Activated CD4-positive, CD25-positive, alpha-beta regulatory T cell treated with anti-CD3 and anti-CD28 coated beads, Interleukin-2, amount 50 U/mL, for 72 hours (primary cell): ENCODE measurements around the gene PDK2.

Experiments
- DNase-seq: peaks from one replicate; pipeline ENCODE4 v3.0.0; 2021

PDK2 gene

DNA sequence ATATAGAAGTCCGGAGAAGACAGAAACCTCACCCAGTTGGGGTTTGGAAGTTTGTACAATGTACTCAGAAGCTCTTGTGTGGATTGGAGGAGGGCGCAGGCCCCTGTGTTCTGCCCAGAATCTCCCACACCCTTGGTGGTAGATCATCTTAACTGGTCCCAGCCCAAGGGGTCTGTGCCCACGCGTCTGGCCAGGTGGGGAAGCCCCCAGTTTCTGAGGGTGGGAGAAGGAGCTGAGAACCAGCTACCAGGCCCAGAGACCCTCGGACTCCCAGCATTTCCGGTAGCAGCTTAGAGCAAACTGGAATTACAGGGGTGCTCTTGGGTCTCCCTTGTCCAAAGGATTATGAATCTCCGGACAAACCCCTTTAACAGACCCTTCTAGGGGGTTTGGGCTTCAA, 57.6 kb downstream of the PDK2 start:
- DNase-seq = no peak

DNA sequence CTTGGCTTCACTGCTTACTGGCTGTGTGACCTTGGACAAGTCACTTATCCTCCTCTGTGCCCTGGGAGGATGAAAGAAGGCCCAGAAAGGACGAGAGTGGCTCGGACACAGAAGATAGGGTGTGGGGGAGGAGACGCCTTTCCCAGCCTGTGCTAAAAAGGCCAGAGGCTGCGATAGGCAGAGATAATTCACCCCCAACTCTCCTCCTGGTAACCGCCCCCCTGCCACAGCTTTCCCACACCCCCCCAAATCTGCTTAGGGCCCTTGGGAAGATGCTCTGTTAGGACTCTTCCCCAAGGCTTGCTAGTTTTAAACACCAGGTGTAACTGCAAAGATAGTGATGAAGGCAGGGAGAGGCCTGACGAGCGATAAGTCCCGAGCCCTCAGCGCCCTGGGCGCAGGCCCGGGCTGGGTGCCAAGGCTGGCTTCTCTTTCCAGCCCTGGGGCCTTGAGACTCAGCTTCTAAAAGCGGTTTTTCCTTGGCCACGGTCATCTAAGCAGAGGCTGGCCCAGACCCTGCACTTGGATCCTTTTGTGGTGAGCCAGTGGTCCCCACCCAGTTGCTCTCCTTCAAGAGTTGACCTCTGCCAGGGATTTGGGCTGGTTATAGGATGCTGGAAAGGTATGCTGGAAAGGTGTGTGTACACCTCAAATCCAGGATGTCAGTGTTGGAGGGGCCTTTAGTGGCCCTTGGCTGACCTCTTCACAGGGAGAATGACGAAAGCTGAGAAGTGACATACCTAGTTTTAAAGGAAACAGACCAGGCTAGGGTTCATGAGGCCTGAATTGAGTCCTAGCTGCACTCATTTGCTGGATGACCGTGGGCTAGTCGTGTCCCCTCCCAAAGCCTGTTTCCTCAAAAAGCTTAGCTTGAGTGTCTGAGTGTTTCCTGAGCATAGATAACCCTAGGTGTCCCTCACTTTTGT, 58.8 kb downstream of the PDK2 start:
- DNase-seq = no peak

DNA sequence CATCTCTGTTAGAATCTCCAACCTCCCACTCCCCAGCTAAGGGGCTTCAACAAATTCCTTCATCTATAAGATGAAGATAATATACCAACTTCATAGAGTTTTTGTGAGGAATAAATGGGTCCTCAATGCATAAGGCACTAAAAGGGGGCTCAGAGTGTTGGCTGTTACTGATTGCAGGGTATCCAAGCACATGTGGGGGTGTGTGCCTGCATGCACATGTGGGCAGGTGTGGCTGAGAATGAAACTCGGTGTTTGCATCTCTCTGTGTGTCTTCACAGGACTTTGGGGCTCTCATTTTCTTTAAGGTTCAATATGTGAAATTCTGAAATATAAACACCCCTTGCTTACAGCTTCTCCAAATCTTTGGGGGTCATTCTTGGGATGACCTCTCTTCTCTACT, 59.5 kb downstream of the PDK2 start:
- no peak for DNase-seq

DNA sequence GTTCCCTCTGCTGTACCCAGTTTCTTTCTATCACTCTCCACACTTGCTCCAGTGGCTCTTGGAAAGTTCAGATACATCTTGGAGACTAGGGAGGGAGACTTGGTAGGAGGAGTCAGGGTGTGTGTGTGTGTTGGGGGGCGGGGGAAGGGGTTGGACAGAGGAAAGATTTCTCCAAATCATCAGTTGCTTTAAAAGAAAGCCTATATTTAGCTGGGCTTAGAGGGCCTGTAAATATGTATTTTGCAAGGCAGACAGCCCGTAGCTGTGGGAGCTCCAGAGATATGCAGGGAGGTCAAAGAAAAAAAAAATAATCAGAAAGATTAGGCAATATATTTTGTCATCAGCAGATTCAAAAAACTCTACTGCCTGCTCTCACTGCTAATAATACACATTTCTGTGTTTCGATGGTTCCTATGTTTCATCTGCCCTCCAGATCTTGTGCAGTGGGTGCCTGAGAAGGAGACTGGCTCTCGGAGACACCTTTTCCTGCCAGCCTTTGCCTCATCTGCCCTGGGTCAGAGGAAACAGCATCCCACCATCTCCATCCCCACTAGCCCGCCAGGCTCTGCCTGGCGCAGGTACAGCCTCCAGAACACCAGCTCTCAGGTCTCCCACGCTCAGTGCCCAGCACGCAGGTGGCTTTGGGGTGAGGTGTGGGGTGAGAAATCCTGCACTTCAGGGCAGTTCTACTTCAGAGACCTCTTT, 60.1 kb downstream of the PDK2 start:
- DNase-seq = no peak

DNA sequence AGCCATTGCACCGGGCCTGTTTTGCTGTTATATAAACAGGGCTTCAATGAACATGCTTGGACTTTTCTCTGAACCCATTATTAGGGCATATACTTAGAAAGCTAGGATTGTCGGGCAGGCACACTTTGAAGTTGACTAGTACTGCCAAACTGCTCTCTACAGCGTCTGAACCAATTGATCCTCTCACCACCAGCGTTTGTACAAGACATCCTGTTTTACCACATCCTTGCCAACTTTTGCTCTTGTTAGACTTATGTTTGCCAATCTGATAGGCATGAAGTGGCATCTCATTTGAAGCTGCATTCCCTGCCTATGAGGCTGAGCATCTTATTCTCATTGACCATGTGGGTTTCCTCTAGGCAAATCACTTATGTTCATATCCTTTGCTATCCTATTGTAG, 62.7 kb downstream of the PDK2 start:
- no peak for DNase-seq

DNA sequence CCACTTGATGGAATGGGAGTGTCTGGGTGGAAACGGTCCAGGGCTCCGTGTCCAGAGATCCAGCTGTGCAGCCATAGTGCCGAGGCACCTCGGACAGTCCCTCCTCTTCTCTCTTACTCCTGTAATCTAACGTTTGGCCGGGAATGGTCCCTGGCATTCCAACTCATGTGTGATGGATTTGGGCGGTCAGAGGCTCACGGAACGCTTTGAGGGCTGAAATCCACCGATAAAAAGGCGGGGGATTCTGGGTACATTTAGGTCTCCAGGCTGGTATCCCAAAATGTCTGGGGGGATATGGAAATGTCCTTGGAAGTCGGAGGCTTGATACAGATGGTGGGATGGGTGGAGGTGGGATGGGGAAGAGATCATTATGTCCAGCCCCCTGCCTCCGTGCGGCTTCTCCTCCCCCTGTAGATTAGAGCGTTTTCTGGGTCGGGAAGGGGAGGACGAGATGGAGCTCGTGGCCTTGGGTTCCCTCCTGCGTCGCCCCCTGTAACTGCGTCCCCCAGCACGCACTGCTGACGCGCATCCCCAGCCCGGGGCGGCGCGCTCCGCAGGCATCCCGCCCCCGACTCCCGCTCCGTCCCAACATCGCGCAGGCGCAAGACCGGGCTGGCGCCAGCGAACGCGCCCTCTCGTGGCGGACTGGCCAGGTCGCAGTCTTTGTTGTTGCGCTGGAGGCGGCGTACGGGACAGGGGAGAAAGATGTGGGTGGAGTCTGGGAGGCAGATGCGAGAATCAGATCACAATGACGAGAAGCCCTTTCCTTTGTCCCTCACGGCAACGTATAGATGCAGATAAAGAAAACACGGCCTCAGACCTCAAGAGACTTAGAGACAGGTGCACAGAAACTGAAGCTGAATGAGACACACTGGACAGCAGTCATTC, 66.1 kb downstream of the PDK2 start:
- DNase-seq = peak; percentile 95
